HepG2 (cell line): ENCODE results near the gene TSGA10IP. TPM values are rescaled to one million over a fixed set of nuclear protein-coding genes. Genes with fewer than 3 reads are reported as not detected.

Experiments used
- ATAC-seq: fragments of 200-7000 bp; cut with Tn5 transposase; 3 replicates; pipeline ENCODE4 v1.9.1; 2020; ENCODE audit warnings: mild to moderate bottlenecking, moderate library complexity
- BruUV-seq: library from RNA; stranded (reverse); fragments of 400-500 nt; replicated peaks from 2 replicates; lab custom pipeline; 2021; lab: Mats Ljungman, UMichigan
- CTCF ChIA-PET: fragments of 300-600 bp; formaldehyde crosslinking; extraction: SDS; loops from one replicate; lab custom pipeline; 2021; ENCODE audit warnings: low total read pairs, inconsistent platforms, low intra/inter-chr PET ratio; lab: Yijun Ruan, JAX
- POLR2A ChIA-PET: fragments of 350-600 bp; sonication (Branson Sonifier 250); formaldehyde crosslinking; loops from one replicate; lab custom pipeline; 2020; ENCODE audit warnings: antibody characterized with exemption, inconsistent platforms; lab: Yijun Ruan, JAX
- DNase-seq: peaks from one replicate; pipeline ENCODE4 v3.0.0-alpha.2; 2015; ENCODE audit warnings: low spot score
- FAIRE-seq: peaks from 3 replicates; lab custom pipeline; 2011; peaks lifted over from hg19 to GRCh38; lab: Jason Lieb, UNC
- H2AFZ ChIP-seq: one replicate; pipeline ENCODE4 v1.6.1; 2011; ENCODE audit warnings: low read length, inconsistent platforms
- H3K27ac ChIP-seq: fragments of 300-600 bp; 3 replicates; pipeline ENCODE4 v1.8.0; 2011; ENCODE audit warnings: mixed run types, mild to moderate bottlenecking, mixed read lengths, low read length, inconsistent platforms; ENCODE audit not compliant: insufficient read depth; ENCODE audit errors: extremely low read length
- H3K27me3 ChIP-seq, 2 experiments: fragments of 200-600 bp in 1 of 2; 2 replicates in 1 of 2; 3 replicates in 1 of 2; pipeline versions ENCODE4 v1.6.0 to v1.8.0; 2011; ENCODE audit warnings: low read length in 2 of 2, mild to moderate bottlenecking in 2 of 2, moderate library complexity in 2 of 2, inconsistent platforms in 1 of 2; ENCODE audit not compliant: insufficient read depth in 2 of 2, control insufficient read depth in 1 of 2
- H3K36me3 ChIP-seq, 2 experiments: fragments of 200-600 bp in 1 of 2; replicated peaks in 1 of 2; 2 replicates in 1 of 2; 3 replicates in 1 of 2; pipeline versions ENCODE4 v1.5.1 to v1.8.0; 2011; ENCODE audit warnings: low read length in 2 of 2, inconsistent platforms in 1 of 2; ENCODE audit not compliant: insufficient read depth in 2 of 2, control insufficient read depth in 1 of 2
- H3K4me1 ChIP-seq: 2 replicates; pipeline ENCODE4 v1.5.1; 2012; ENCODE audit warnings: low read length, inconsistent platforms; ENCODE audit not compliant: insufficient read depth
- H3K4me2 ChIP-seq: 2 replicates; pipeline ENCODE4 v1.6.0; 2011; ENCODE audit warnings: low read depth, low read length, inconsistent platforms
- H3K4me3 ChIP-seq, 3 experiments: fragments of 200-600 bp in 1 of 3; sonication (generic), shearing (Covaris generic) in 1 of 3; replicated peaks in 1 of 3; 2 replicates each; pipeline ENCODE4 v1.5.1; 2011 to 2016; ENCODE audit warnings: low read length in 3 of 3, inconsistent platforms in 2 of 3, low read depth in 2 of 3, mild to moderate bottlenecking in 2 of 3, control low read depth in 1 of 3, mixed read lengths in 1 of 3; ENCODE audit not compliant: insufficient read depth in 1 of 3
- H3K79me2 ChIP-seq: one replicate; pipeline ENCODE4 v1.6.1; 2011; ENCODE audit warnings: low read length, inconsistent platforms; ENCODE audit not compliant: insufficient read depth
- H3K9ac ChIP-seq: 2 replicates; pipeline ENCODE4 v1.6.0; 2011; ENCODE audit warnings: mild to moderate bottlenecking, low read depth, low read length, inconsistent platforms; ENCODE audit not compliant: insufficient read depth
- H3K9me3 ChIP-seq: 2 replicates; pipeline ENCODE4 v1.5.1; 2012; ENCODE audit warnings: mild to moderate bottlenecking, low read length
- H4K20me1 ChIP-seq: 2 replicates; pipeline ENCODE4 v1.6.0; 2011; ENCODE audit warnings: inconsistent platforms, mild to moderate bottlenecking, low read length, moderate library complexity; ENCODE audit not compliant: insufficient read depth
- EZH2 ChIP-seq: conservative IDR thresholded peaks from 2 replicates; pipeline ENCODE4 v1.6.1; 2012; ENCODE audit warnings: mild to moderate bottlenecking, low read depth, low read length, moderate library complexity
- GTF3A ChIP-seq: sonication (generic); formaldehyde crosslinking; conservative IDR thresholded peaks from 2 replicates; pipeline ENCODE4 v1.4.0; 2020; ENCODE audit warnings: mild to moderate bottlenecking, missing genetic modification reagents
- HES4 ChIP-seq: sonication (generic); formaldehyde crosslinking; IDR thresholded peaks from 2 replicates; pipeline ENCODE4 v1.9.0; 2021; ENCODE audit warnings: mild to moderate bottlenecking, missing genetic modification reagents, borderline replicate concordance
- ZNF260 ChIP-seq: sonication (generic); formaldehyde crosslinking; IDR thresholded peaks from 2 replicates; pipeline ENCODE4 v1.4.0; 2020; ENCODE audit warnings: missing genetic modification reagents, low read depth, mild to moderate bottlenecking, borderline replicate concordance
- WGBS: methylation state at CpG from one replicate; pipeline ENCODE4 v1.1.6; 2017; ENCODE audit warnings: low lambda C conversion rate; 5-methylcytosine and 5-hydroxymethylcytosine counted together
- in situ Hi-C: cut with HindIII; loops from 2 replicates; pipeline ENCODE4 v1.10.0; 2017; ENCODE audit warnings: low pct_unique_long_range_greater_than_20kb; ENCODE audit not compliant: extremely low pct_ligation_motif_present
- intact Hi-C: fragments of 100-400 bp; cut with micrococcal nuclease; formaldehyde crosslinking; loops from one replicate; pipeline ENCODE4 v1.10.0; 2022; ENCODE audit not compliant: unreplicated experiment
- polyA plus RNA-seq, 8 experiments: library from polyadenylated mRNA; depleted of rRNA in 3 of 8; stranded (reverse) in 7 of 8; unstranded in 1 of 8; fragments of >200 nt; fragmentation: Illumina TruSeq in 4 of 8; extraction: Trizol in 4 of 8; gene quantifications; 2 replicates each; pipeline versions ENCODE4 v1.2.1 to v1.2.3, GENCODE V29; 2011 to 2016; ENCODE audit warnings: low read depth in 4 of 8, missing spikeins in 1 of 8, mixed read lengths in 1 of 8; ENCODE audit not compliant: insufficient read depth in 1 of 8
- total RNA-seq, 5 experiments: library from RNA; depleted of rRNA; stranded (reverse); fragments of >200 nt; fragmentation: Illumina TruSeq; extraction: Trizol; gene quantifications; 2 replicates each; pipeline ENCODE4 v1.2.3, GENCODE V29; 2016; ENCODE audit warnings: low read depth in 1 of 5
- TF ChIP-seq, protein P1 (sequence below): sonication (generic); formaldehyde crosslinking; IDR thresholded peaks from one replicate; pipeline ENCODE4 v1.5.1; 2020; ENCODE audit warnings: mild to moderate bottlenecking, missing genetic modification reagents; ENCODE audit errors: not compliant biosample characterization
- TF ChIP-seq, protein P2 (sequence below): IDR thresholded peaks from 2 replicates; pipeline ENCODE4 v1.6.1; 2016; ENCODE audit warnings: mild to moderate bottlenecking
- TF ChIP-seq, protein P3 (sequence below): IDR thresholded peaks from 2 replicates; pipeline ENCODE4 v1.6.1; 2018; ENCODE audit warnings: missing genetic modification reagents, mild to moderate bottlenecking, missing compliant biosample characterization
- TF ChIP-seq, protein P4 (sequence below): sonication (generic); formaldehyde crosslinking; IDR thresholded peaks from 2 replicates; pipeline ENCODE4 v1.4.0; 2020; ENCODE audit warnings: missing genetic modification reagents, borderline replicate concordance

TSGA10IP gene
- total and polyA plus RNA-seq, 2 of the 13 experiments (the other 11 are each of a cell fraction or from before 2014, with no cell fraction given): not detected

DNA sequence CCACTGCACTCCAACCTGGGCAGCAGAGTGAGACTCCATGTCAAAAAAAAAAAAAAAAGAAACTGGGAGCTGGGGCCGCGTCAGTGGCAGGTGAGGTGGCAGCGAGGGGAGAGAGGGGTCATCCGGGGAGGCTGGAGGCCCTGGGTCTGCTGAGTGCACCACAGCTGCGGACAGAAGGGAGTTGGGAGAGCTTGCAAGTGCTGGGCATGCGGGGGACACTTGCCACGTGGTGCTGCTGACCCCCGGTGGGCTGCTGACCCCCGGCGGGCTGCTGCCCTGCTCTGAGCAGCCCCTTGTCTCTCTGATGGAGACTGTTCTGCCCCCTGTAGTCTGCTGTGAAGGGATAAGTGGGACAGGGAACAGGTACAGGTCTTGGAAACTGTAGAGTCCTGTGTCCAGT, 23.4 kb upstream of the TSGA10IP start:
- no peak overlapping the region for H3K27ac ChIP-seq
- 100% methylated on average over 5 of the region's 10 CpGs for WGBS
- FAIRE-seq: no peak
- no peak overlapping the region for H3K4me2 ChIP-seq
- BruUV-seq: no TSS peak
- peaks cover 25% of the 10 kb centered on the region for H3K4me1 ChIP-seq
- H3K9ac ChIP-seq: no peak overlapping the region
- no peak for DNase-seq
- no peaks in the 10 kb centered on the region for H3K9me3 ChIP-seq
- no peak overlapping the region for H3K4me3 ChIP-seq
- no peaks in the 10 kb centered on the region for H3K27me3 ChIP-seq
- CTCF ChIA-PET: no interaction called here
- H3K79me2 ChIP-seq: peaks cover 11% of the 10 kb centered on the region
- intact Hi-C loops: no loop called here
- ATAC-seq: no peak
- H3K36me3 ChIP-seq: no peaks in the 10 kb centered on the region; a peak in 1 of 5 replicates
- no peaks in the 10 kb centered on the region for H4K20me1 ChIP-seq
- POLR2A ChIA-PET: no interaction called here
- in situ Hi-C loops: no loop called here
- no peak overlapping the region for H2AFZ ChIP-seq
- TF ChIP-seq ZNF260 (CRISPR knock-in tag) (no peak), EZH2 (no peak), HES4 (CRISPR knock-in tag) (no peak), GTF3A (no peak)
- TF ChIP-seq, protein P1, sequence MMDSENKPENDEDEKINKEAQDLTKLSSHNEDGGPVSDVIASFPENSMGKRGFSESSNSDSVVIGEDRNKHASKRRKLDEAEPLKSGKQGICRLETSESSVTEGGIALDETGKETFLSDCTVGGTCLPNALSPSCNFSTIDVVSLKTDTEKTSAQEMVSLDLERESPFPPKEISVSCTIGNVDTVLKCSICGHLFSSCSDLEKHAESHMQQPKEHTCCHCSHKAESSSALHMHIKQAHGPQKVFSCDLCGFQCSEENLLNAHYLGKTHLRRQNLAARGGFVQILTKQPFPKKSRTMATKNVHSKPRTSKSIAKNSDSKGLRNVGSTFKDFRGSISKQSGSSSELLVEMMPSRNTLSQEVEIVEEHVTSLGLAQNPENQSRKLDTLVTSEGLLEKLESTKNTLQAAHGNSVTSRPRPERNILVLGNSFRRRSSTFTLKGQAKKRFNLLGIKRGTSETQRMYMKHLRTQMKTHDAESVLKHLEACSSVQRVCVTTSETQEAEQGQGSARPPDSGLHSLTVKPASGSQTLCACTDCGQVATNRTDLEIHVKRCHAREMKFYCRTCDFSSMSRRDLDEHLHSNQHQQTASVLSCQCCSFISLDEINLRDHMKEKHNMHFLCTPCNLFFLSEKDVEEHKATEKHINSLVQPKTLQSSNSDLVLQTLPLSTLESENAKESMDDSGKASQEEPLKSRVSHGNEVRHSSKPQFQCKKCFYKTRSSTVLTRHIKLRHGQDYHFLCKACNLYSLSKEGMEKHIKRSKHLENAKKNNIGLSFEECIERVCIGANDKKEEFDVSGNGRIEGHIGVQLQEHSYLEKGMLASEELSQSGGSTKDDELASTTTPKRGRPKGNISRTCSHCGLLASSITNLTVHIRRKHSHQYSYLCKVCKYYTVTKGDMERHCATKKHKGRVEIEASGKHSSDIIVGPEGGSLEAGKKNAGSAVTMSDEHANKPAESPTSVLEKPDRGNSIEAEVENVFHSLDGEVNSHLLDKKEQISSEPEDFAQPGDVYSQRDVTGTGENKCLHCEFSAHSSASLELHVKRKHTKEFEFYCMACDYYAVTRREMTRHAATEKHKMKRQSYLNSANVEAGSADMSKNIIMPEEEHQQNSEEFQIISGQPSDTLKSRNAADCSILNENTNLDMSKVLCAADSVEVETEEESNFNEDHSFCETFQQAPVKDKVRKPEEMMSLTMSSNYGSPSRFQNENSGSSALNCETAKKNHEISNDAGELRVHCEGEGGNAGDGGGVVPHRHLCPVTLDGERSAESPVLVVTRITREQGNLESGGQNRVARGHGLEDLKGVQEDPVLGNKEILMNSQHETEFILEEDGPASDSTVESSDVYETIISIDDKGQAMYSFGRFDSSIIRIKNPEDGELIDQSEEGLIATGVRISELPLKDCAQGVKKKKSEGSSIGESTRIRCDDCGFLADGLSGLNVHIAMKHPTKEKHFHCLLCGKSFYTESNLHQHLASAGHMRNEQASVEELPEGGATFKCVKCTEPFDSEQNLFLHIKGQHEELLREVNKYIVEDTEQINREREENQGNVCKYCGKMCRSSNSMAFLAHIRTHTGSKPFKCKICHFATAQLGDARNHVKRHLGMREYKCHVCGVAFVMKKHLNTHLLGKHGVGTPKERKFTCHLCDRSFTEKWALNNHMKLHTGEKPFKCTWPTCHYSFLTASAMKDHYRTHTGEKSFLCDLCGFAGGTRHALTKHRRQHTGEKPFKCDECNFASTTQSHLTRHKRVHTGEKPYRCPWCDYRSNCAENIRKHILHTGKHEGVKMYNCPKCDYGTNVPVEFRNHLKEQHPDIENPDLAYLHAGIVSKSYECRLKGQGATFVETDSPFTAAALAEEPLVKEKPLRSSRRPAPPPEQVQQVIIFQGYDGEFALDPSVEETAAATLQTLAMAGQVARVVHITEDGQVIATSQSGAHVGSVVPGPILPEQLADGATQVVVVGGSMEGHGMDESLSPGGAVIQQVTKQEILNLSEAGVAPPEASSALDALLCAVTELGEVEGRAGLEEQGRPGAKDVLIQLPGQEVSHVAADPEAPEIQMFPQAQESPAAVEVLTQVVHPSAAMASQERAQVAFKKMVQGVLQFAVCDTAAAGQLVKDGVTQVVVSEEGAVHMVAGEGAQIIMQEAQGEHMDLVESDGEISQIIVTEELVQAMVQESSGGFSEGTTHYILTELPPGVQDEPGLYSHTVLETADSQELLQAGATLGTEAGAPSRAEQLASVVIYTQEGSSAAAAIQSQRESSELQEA (CRISPR knock-in tag): no peak
- TF ChIP-seq, protein P2, sequence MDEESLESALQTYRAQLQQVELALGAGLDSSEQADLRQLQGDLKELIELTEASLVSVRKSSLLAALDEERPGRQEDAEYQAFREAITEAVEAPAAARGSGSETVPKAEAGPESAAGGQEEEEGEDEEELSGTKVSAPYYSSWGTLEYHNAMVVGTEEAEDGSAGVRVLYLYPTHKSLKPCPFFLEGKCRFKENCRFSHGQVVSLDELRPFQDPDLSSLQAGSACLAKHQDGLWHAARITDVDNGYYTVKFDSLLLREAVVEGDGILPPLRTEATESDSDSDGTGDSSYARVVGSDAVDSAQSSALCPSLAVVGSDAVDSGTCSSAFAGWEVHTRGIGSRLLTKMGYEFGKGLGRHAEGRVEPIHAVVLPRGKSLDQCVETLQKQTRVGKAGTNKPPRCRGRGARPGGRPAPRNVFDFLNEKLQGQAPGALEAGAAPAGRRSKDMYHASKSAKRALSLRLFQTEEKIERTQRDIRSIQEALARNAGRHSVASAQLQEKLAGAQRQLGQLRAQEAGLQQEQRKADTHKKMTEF (CRISPR knock-in tag): no peak
- TF ChIP-seq, protein P3, sequence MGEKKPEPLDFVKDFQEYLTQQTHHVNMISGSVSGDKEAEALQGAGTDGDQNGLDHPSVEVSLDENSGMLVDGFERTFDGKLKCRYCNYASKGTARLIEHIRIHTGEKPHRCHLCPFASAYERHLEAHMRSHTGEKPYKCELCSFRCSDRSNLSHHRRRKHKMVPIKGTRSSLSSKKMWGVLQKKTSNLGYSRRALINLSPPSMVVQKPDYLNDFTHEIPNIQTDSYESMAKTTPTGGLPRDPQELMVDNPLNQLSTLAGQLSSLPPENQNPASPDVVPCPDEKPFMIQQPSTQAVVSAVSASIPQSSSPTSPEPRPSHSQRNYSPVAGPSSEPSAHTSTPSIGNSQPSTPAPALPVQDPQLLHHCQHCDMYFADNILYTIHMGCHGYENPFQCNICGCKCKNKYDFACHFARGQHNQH (CRISPR knock-in tag): no peak
- TF ChIP-seq, protein P4, sequence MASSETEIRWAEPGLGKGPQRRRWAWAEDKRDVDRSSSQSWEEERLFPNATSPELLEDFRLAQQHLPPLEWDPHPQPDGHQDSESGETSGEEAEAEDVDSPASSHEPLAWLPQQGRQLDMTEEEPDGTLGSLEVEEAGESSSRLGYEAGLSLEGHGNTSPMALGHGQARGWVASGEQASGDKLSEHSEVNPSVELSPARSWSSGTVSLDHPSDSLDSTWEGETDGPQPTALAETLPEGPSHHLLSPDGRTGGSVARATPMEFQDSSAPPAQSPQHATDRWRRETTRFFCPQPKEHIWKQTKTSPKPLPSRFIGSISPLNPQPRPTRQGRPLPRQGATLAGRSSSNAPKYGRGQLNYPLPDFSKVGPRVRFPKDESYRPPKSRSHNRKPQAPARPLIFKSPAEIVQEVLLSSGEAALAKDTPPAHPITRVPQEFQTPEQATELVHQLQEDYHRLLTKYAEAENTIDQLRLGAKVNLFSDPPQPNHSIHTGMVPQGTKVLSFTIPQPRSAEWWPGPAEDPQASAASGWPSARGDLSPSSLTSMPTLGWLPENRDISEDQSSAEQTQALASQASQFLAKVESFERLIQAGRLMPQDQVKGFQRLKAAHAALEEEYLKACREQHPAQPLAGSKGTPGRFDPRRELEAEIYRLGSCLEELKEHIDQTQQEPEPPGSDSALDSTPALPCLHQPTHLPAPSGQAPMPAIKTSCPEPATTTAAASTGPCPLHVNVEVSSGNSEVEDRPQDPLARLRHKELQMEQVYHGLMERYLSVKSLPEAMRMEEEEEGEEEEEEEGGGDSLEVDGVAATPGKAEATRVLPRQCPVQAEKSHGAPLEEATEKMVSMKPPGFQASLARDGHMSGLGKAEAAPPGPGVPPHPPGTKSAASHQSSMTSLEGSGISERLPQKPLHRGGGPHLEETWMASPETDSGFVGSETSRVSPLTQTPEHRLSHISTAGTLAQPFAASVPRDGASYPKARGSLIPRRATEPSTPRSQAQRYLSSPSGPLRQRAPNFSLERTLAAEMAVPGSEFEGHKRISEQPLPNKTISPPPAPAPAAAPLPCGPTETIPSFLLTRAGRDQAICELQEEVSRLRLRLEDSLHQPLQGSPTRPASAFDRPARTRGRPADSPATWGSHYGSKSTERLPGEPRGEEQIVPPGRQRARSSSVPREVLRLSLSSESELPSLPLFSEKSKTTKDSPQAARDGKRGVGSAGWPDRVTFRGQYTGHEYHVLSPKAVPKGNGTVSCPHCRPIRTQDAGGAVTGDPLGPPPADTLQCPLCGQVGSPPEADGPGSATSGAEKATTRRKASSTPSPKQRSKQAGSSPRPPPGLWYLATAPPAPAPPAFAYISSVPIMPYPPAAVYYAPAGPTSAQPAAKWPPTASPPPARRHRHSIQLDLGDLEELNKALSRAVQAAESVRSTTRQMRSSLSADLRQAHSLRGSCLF (CRISPR knock-in tag): no peak
